NCI-H82 treated with DMSO at 0.1 percent for 48 hours (cell line): ENCODE data around the gene AFM.

Experiments used
- DNase-seq: peaks from one replicate; lab custom pipeline; 2025; ENCODE audit not compliant: unreplicated experiment; lab: John Stamatoyannopoulos, UW

Gene AFM

GRCh38 chr4:73481358-73481757 is at the start of gene AFM:
Gene AFM (plus strand): TSS chr4:73481745. CDS start chr4:73481776, 31 bp downstream.
- DNase-seq = no peak

GRCh38 chr4:73431813-73432168 is 49.8 kb upstream of the AFM start:
- DNase-seq = no peak

GRCh38 chr4:73432169-73433000 is 49.2 kb upstream of the AFM start:
- no peak for DNase-seq

GRCh38 chr4:73433140-73433539 is 48.4 kb upstream of the AFM start:
- DNase-seq = no peak

- no peak for DNase-seq
Observed at GRCh38 chr4:73434311-73434710, 47.2 kb upstream of the AFM start.

GRCh38 chr4:73435984-73436383 is 45.6 kb upstream of the AFM start, which contains the start of gene AFP:
Gene AFP (plus strand): TSS chr4:73436221. CDS start chr4:73436263, 42 bp downstream.
- no peak for DNase-seq

- DNase-seq = no peak
Observed at GRCh38 chr4:73436674-73437557, 44.6 kb upstream of the AFM start.

GRCh38 chr4:73437558-73437956 is 44.0 kb upstream of the AFM start:
- no peak for DNase-seq

- no peak for DNase-seq
Observed at GRCh38 chr4:73438048-73438447, 43.5 kb upstream of the AFM start.

GRCh38 chr4:73438582-73439215 is 42.8 kb upstream of the AFM start:
- no peak for DNase-seq

- no peak for DNase-seq
Observed at GRCh38 chr4:73439445-73439844, 42.1 kb upstream of the AFM start.

GRCh38 chr4:73439991-73440390 is 41.6 kb upstream of the AFM start:
- no peak for DNase-seq

- DNase-seq = no peak
Observed at GRCh38 chr4:73440653-73441052, 40.9 kb upstream of the AFM start.

- DNase-seq = no peak
Observed at GRCh38 chr4:73442275-73442674, 39.3 kb upstream of the AFM start.

GRCh38 chr4:73443224-73443623 is 38.3 kb upstream of the AFM start:
- no peak for DNase-seq

GRCh38 chr4:73445383-73446335 is 35.9 kb upstream of the AFM start:
- no peak for DNase-seq

GRCh38 chr4:73446336-73446938 is 35.1 kb upstream of the AFM start:
- peak; percentile 39 for DNase-seq

- no peak for DNase-seq
Observed at GRCh38 chr4:73447671-73448070, 33.9 kb upstream of the AFM start.

- DNase-seq = no peak
Observed at GRCh38 chr4:73448448-73449203, 32.9 kb upstream of the AFM start.
